HEK293T (cell line): ENCODE measurements around the gene ADGRL3.

Experiments used
- ARNT ChIP-seq: fragments of 450-650 bp; IDR thresholded peaks from 2 replicates; pipeline ENCODE4 v1.6.1; 2017; ENCODE audit warnings: mild to moderate bottlenecking
- BHLHE40 ChIP-seq: fragments of 450-650 bp; IDR thresholded peaks from 2 replicates; pipeline ENCODE4 v1.6.1; 2016; ENCODE audit warnings: mild to moderate bottlenecking, moderate library complexity, borderline replicate concordance
- CTBP1 ChIP-seq: fragments of 450-650 bp; IDR thresholded peaks from 2 replicates; pipeline ENCODE4 v1.6.1; 2016; ENCODE audit warnings: borderline replicate concordance
- ELF4 ChIP-seq: fragments of 450-650 bp; IDR thresholded peaks from 2 replicates; pipeline ENCODE4 v1.6.1; 2017; ENCODE audit warnings: antibody characterized with exemption
- FOXA1 ChIP-seq: fragments of 450-650 bp; IDR thresholded peaks from 2 replicates; pipeline ENCODE4 v1.6.1; 2016; ENCODE audit warnings: mild to moderate bottlenecking
- FOXM1 ChIP-seq: fragments of 450-650 bp; IDR thresholded peaks from 2 replicates; pipeline ENCODE4 v1.6.1; 2017; ENCODE audit warnings: mild to moderate bottlenecking, borderline replicate concordance
- HDGF ChIP-seq: fragments of 450-650 bp; IDR thresholded peaks from 2 replicates; pipeline ENCODE4 v1.6.1; 2017; ENCODE audit warnings: antibody characterized with exemption, borderline replicate concordance
- NFRKB ChIP-seq: fragments of 450-650 bp; IDR thresholded peaks from 2 replicates; pipeline ENCODE4 v1.6.1; 2016; ENCODE audit warnings: mild to moderate bottlenecking, moderate library complexity
- SP1 ChIP-seq: fragments of 450-650 bp; IDR thresholded peaks from 2 replicates; pipeline ENCODE4 v1.6.1; 2017
- SUZ12 ChIP-seq: fragments of 450-650 bp; IDR thresholded peaks from 2 replicates; pipeline ENCODE4 v1.6.1; 2016; ENCODE audit warnings: mild to moderate bottlenecking
- TARDBP ChIP-seq: fragments of 450-650 bp; IDR thresholded peaks from 2 replicates; pipeline ENCODE4 v1.6.1; 2016
- ZNF384 ChIP-seq: fragments of 450-650 bp; IDR thresholded peaks from 2 replicates; pipeline ENCODE4 v1.6.1; 2016
- TF ChIP-seq, protein P1 (sequence below): fragments of 450-650 bp; IDR thresholded peaks from 2 replicates; pipeline ENCODE4 v1.6.1; 2016

DNA sequence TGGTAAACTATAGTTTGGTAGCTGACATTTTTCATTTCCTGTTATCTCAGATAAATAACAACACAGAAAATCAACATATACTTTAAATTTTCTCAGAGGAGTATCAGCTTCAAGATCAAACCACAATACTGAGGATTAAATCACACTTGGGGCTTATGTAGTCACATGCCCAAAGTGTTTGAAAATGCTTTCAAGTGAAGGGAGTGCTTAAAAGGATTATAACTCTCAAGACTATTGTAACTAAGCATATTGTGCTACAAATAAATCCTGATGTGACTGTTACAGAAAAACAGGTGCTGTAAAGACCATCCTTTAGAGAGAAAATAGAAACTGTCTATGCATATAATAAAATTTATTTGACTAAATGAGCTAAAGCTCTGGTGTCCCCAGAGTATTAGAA is 887.6 kb downstream of the ADGRL3 start:
- TF ChIP-seq HDGF = no peak
- TF ChIP-seq NFRKB = no peak
- no peak for TF ChIP-seq BHLHE40
- no peak for TF ChIP-seq ZNF384
- no peak for TF ChIP-seq TARDBP
- no peak for TF ChIP-seq FOXM1
- no peak for TF ChIP-seq SUZ12
- TF ChIP-seq ARNT = no peak
- no peak for TF ChIP-seq SP1
- no peak for TF ChIP-seq ELF4
- no peak for TF ChIP-seq FOXA1
- TF ChIP-seq, protein P1, sequence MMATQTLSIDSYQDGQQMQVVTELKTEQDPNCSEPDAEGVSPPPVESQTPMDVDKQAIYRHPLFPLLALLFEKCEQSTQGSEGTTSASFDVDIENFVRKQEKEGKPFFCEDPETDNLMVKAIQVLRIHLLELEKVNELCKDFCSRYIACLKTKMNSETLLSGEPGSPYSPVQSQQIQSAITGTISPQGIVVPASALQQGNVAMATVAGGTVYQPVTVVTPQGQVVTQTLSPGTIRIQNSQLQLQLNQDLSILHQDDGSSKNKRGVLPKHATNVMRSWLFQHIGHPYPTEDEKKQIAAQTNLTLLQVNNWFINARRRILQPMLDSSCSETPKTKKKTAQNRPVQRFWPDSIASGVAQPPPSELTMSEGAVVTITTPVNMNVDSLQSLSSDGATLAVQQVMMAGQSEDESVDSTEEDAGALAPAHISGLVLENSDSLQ = no peak
- TF ChIP-seq CTBP1 = no peak
